Subcutaneous adipose tissue (tissue), 4 donors: ENCODE results near the gene TCF12. TPM values are rescaled to one million over a fixed set of nuclear protein-coding genes. Genes with fewer than 3 reads are reported as not detected.

Experiments used
- total RNA-seq, 4 donors: library from RNA; depleted of rRNA; stranded (reverse); fragments of >200 nt; gene quantifications; one replicate each; pipeline ENCODE4 v1.1.0, GENCODE V29; 2016
- TF ChIP-seq, protein P1 (sequence below): fragments of 450-650 bp; IDR thresholded peaks from one replicate; pipeline ENCODE4 v1.5.1; 2016; ENCODE audit warnings: low read depth, mild to moderate bottlenecking, control low read depth, antibody characterized with exemption, moderate library complexity

The TCF12 gene
- total RNA-seq, 4 donors from 2014 or later: 138 to 171 (median 166) TPM

DNA sequence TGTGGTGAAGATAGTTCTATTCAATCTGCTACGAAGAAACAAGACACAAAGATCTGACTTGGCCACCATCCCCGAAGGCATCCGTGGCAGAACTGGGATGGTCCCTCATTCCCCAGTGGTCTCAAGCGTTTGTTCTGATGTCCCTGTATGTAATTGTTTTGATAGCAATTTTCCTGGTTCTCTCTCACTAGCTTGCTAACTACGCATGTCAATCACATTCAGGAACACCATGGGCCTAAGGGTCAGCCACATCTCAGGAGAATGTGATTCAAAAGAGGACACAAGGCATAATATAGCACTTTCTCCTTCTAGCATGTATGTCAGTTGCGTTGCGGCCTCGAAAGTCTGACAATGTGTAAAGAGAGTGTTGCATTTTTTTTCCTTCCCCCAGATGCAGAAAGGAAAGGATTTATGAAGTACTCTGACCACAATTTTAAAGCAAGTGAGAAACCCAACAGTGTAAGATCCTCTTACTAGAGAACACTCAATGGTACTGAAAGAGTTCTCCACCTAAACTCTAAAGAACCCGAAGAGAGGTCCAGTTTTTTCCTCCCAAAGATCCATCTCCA is 32.0 kb upstream of the TCF12 start:
- TF ChIP-seq, protein P1, sequence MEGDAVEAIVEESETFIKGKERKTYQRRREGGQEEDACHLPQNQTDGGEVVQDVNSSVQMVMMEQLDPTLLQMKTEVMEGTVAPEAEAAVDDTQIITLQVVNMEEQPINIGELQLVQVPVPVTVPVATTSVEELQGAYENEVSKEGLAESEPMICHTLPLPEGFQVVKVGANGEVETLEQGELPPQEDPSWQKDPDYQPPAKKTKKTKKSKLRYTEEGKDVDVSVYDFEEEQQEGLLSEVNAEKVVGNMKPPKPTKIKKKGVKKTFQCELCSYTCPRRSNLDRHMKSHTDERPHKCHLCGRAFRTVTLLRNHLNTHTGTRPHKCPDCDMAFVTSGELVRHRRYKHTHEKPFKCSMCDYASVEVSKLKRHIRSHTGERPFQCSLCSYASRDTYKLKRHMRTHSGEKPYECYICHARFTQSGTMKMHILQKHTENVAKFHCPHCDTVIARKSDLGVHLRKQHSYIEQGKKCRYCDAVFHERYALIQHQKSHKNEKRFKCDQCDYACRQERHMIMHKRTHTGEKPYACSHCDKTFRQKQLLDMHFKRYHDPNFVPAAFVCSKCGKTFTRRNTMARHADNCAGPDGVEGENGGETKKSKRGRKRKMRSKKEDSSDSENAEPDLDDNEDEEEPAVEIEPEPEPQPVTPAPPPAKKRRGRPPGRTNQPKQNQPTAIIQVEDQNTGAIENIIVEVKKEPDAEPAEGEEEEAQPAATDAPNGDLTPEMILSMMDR: no peak

DNA sequence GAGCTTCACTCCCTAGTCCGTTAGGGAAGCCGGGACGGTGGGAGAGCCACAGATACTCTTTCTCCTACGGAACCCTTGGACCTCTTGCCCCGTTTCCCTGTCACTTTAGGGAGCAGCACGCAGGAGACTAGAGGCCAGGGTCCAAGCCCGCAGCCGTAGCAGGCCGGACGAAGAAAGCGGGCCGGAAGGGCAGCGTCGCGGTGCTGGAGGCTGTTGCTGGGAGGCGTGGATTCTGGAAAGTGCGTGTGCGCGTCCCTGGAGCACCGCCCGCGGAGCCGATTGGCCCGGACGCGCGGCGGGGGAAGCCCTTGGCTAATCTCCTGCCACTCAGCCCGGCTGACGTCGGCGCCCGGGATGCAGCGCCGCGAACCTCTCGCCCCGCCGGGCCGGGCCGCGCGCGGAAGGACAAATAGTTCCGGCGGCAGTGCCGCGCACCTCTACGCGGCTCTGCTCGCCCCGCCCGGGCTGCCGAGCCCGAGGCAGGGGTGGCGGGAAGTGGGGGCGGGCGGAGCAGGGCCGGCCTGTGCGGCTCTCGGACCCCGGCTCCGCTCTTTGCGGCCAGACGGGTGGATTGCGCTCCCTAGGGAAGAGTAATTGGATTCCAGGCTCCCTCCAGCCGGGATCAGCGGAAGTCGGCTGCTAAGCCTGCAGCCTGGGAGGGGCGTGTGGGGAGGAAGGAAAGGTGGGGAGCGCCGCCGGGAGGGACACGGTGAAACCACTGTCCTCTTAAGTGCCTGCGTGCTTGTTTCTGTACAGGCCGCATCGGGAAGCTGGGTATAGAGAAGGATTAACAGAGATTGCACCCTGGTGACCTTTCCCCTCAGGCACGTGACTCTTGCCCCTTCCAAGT is 31.3 kb upstream of the TCF12 start:
- TF ChIP-seq, protein P1: no peak

DNA sequence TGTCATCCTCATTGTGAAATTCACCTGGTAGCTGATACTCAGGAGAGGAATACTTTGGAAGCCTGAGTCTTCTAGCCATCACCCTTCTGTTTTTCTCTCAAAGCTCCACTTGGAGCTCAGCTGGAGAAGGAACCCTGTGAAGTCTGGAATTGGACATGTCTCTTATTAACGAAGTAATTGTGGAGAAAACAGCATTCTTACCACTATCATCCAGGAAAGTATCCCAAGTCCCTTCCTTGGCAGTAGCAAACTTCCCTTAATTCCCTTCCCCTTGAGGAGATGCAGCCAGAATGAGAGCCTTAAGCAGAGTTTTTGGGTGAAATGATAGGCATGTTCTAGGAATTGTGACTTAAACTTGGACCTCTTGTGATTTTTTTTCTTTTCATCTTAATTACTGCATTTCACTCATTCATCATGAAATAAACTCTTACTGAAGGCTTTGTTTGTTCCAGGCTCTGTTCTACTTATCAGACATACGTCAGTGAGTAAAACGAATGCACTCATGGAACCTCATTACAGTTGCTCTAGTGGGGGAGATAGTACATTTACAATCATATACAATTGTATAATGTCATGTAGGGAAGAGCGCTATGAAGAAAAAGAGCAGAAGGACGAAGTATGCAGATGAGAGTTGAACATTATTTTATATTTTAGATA is 30.5 kb upstream of the TCF12 start:
- TF ChIP-seq, protein P1: no peak

DNA sequence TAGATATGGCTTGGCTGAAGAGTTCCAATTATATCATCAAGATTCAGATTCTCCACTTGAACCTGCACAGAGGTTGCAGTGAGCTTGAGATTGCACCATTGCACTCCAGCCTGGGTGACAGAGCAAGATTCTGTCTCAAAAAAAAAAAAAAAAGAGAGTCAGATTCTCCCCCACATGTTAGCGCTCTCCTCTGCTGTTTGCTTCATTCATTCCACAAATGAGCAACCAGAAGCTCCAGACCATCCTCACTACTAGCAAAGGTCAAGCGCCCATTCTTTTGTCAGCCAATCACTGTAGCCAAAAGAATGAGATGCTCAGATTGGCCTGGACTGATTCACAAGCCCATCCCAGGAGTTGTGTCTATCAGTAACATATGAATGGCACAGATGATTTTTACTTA is 28.4 kb upstream of the TCF12 start:
- TF ChIP-seq, protein P1: no peak

DNA sequence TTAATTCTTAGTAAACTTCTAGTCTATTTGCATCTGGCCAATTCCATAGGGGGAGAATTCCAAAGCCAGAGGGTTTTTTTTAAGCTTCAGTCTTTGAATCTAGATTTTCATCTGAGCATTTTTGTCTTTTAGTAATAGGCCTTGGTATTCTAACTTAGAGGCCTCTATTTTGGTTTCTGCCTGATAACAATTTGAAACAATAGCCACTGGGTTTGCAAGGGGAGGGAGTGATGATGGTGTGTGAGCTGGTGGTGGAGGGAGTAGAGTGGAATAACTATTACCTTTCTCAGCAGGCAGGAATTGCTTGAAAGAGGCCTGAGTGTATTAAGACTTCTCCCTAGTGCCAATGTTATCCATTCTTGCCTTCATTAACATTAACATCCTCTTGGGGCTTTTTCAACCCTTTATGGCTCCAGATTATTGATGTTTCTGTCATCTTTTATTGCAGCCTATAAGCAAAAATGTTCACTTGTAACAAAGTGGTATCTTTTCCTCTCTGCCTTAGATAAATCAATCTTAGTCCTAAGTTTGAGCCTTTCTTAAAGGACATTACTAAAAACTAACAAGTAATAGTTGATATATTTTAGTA is 26.5 kb upstream of the TCF12 start:
- TF ChIP-seq, protein P1: no peak

DNA sequence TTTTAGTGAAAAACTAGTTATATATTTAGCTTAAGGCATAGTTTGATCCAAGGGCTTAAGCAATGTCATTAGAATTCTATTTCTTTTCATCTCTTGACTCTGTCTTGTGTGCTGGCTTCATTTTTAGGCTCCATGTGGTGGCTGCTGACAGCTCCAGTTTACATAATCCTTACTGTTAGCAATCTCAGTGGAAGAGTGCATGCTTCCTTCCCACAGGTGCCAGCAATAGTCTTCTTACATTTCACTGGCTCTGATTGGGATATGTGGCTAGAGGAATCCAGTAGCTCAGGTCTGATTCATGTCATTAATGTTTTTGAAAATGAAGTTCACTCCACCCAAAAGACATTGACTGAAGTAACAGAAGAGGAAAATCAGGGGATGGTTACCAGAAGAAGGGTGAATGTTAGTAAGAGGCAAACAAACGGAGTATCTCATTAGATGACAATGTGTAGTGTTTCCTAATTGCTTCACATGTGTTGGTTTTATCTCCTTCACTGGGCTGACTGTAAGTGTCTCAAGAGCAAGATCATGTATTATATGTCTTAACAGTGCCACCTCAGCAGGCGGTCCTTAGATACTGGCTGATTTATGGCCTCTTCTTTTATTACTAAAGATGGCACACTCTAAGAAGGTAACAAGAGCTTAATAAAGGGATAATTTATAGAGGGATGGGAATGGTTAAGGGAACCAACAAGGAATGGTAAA is 25.6 kb upstream of the TCF12 start:
- TF ChIP-seq, protein P1: no peak
